Colonic mucosa (tissue), 4 donors: ENCODE results near the gene ANKRD27. TPM values are rescaled to one million over a fixed set of nuclear protein-coding genes. Genes with fewer than 3 reads are reported as not detected.

Source experiments
- DNase-seq: peaks from one replicate; pipeline ENCODE4 v3.0.0-alpha.2; 2020
- H3K27ac ChIP-seq: fragments of 200-600 bp; one replicate; pipeline ENCODE4 v1.8.0; 2021
- H3K27me3 ChIP-seq: fragments of 200-600 bp; one replicate; pipeline ENCODE4 v1.8.0; 2021
- H3K36me3 ChIP-seq: fragments of 200-600 bp; one replicate; pipeline ENCODE4 v1.8.0; 2021
- H3K4me1 ChIP-seq: fragments of 200-600 bp; one replicate; pipeline ENCODE4 v1.8.0; 2021; ENCODE audit warnings: mild to moderate bottlenecking
- H3K4me3 ChIP-seq: fragments of 200-600 bp; one replicate; pipeline ENCODE4 v1.8.0; 2021
- H3K9ac ChIP-seq, 2 donors: one replicate each; pipeline ENCODE4 v1.7.0; 2013; ENCODE audit warnings: control low read depth in 2 of 2, low read depth in 2 of 2, low read length in 2 of 2
- H3K9me3 ChIP-seq: fragments of 200-600 bp; one replicate; pipeline ENCODE4 v1.8.0; 2021
- CTCF ChIP-seq: fragments of 200-600 bp; IDR thresholded peaks from one replicate; pipeline ENCODE4 v1.8.0; 2022; ENCODE audit warnings: antibody characterized with exemption, mild to moderate bottlenecking
- intact Hi-C: fragments of 100-400 bp; cut with DNase I; formaldehyde crosslinking; loops from one replicate; pipeline ENCODE4 v1.14.1; 2022
- total RNA-seq, 2 donors: library from RNA; stranded (reverse); fragmentation: NEBNext Ultra II Directional in 1 of 2; extraction: Animal tissue kit (Norgen Biotek cat#: 25700) in 1 of 2; gene quantifications; one replicate each; pipeline ENCODE4 v1.2.1, GENCODE V29; 2021
- donor health status: healthy.
- donor health status: DM: no; HTN: no; CAD: no.
- donor health status: DM: no; HTN: no; CAD: no.

The ANKRD27 gene
- total RNA-seq, 2 donors from 2014 or later, result 36.6 to 37.1 TPM

GRCh38 chr19:32605544-32605943 lies 69.4 kb downstream of the ANKRD27 start:
- Histone ChIP-seq H3K4me3 (no peak overlapping the region), H3K9ac (no peak overlapping the region), H3K36me3 (no peaks in the 10 kb centered on the region), H3K27me3 (no peaks in the 10 kb centered on the region), H3K4me1 (no peaks in the 10 kb centered on the region), H3K27ac (no peak overlapping the region), H3K9me3 (no peaks in the 10 kb centered on the region)
- intact Hi-C loops, result no loop called here
- DNase-seq, result no peak
- TF ChIP-seq CTCF, result no peak

GRCh38 chr19:32603961-32604360 lies 71.0 kb downstream of the ANKRD27 start:
- no peaks in the 10 kb centered on the region for H3K36me3 ChIP-seq

GRCh38 chr19:32599736-32600157 lies 75.2 kb downstream of the ANKRD27 start:
- no peaks in the 10 kb centered on the region for H3K27me3 ChIP-seq
- H3K36me3 ChIP-seq, result peaks cover 12% of the 10 kb centered on the region
- no peaks in the 10 kb centered on the region for H3K9me3 ChIP-seq
- no peak overlapping the region for H3K4me3 ChIP-seq
- H3K9ac ChIP-seq, result no peak overlapping the region
- intact Hi-C loops, result no loop called here
- no peak overlapping the region for H3K27ac ChIP-seq
- DNase-seq, result peak; percentile 30
- H3K4me1 ChIP-seq, result no peaks in the 10 kb centered on the region
- TF ChIP-seq CTCF, result peak; percentile 82

More at GRCh38 chr19:32603961-32604360, 71.0 kb downstream of the ANKRD27 start:
- Histone ChIP-seq H3K9ac (no peak overlapping the region), H3K9me3 (no peaks in the 10 kb centered on the region), H3K4me1 (no peaks in the 10 kb centered on the region), H3K27me3 (no peaks in the 10 kb centered on the region), H3K27ac (no peak overlapping the region), H3K4me3 (no peak overlapping the region)
- DNase-seq, result no peak
- intact Hi-C loops, result no loop called here
- TF ChIP-seq CTCF, result no peak

GRCh38 chr19:32599258-32599657 lies 75.7 kb downstream of the ANKRD27 start:
- H3K27me3 ChIP-seq, result no peaks in the 10 kb centered on the region
- H3K27ac ChIP-seq, result no peak overlapping the region
- H3K9me3 ChIP-seq, result no peaks in the 10 kb centered on the region
- TF ChIP-seq CTCF, result no peak
- no peak for DNase-seq
- H3K36me3 ChIP-seq, result peaks cover 12% of the 10 kb centered on the region
- intact Hi-C loops, result no loop called here
- no peak overlapping the region for H3K4me3 ChIP-seq
- no peak overlapping the region for H3K9ac ChIP-seq
- H3K4me1 ChIP-seq, result no peaks in the 10 kb centered on the region

GRCh38 chr19:32598022-32598421 lies 77.0 kb downstream of the ANKRD27 start:
- Histone ChIP-seq H3K9ac (no peak overlapping the region), H3K4me3 (no peak overlapping the region), H3K4me1 (no peaks in the 10 kb centered on the region), H3K27ac (no peak overlapping the region), H3K9me3 (no peaks in the 10 kb centered on the region), H3K27me3 (no peaks in the 10 kb centered on the region), H3K36me3 (peaks cover 12% of the 10 kb centered on the region)
- TF ChIP-seq CTCF, result no peak
- no peak for DNase-seq
- intact Hi-C loops, result no loop called here

GRCh38 chr19:32595491-32595890 lies 79.5 kb downstream of the ANKRD27 start:
- Histone ChIP-seq H3K27me3 (no peaks in the 10 kb centered on the region), H3K9me3 (no peaks in the 10 kb centered on the region), H3K27ac (no peak overlapping the region), H3K9ac (no peak overlapping the region), H3K4me3 (no peak overlapping the region), H3K4me1 (no peaks in the 10 kb centered on the region), H3K36me3 (peaks cover 12% of the 10 kb centered on the region)
- no peak for DNase-seq
- TF ChIP-seq CTCF, result no peak
- intact Hi-C loops, result no loop called here
